Measurements from ENCODE around the gene PER3.

The PER3 gene

DNA sequence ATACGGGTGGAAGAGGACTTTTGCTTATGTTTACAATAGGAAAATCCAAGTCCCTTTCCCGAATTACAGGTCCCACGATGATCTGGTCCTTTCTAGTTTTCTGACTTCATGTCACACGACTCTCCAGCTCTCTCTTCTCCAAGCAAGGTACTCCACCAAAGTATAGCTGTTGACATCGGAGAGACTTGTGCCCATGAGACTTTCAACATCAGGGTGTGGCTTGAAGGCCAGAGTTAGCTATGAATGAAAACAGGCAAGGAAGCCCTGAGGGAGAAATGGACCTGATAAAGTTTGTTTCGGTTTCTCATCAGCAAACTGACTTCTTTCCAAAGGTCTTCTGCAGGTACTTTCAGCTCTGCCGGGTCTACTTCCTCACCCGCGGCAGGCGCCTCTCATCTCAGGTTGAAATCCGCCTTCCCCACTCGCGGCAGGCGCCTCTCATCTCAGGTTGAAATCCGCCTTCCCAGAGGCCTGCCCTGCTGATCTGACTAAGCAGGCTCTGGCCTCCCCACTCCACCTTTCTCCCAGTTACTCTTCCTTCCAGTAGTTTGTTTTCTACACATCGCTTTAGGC, 2.1 kb upstream of the PER3 start:
- Histone ChIP-seq H3K27ac (ENCODE audit: poor library complexity, severe bottlenecking) (no peak overlapping the region), H3K4me3 (ENCODE audit: severe bottlenecking) (no peak overlapping the region), H3K36me3 (ENCODE audit: low read depth) (peaks cover 57% of the 10 kb centered on the region), H3K9me3 (ENCODE audit: severe bottlenecking) (no peaks in the 10 kb centered on the region), H3K4me1 (ENCODE audit: insufficient read depth, poor library complexity, severe bottlenecking) (no peaks in the 10 kb centered on the region), H3K27me3 (ENCODE audit: insufficient read depth, poor library complexity, severe bottlenecking) (no peaks in the 10 kb centered on the region)
- DNase-seq (ENCODE audit: low spot score) (no peak), ATAC-seq (ENCODE audit: low read depth) (no peak)
- TF ChIP-seq CTCF (IDR thresholded peaks at IDR 0.05; ENCODE audit: poor library complexity, severe bottlenecking): no peak

- H3K27ac ChIP-seq (ENCODE audit: poor library complexity, severe bottlenecking): peak overlapping the region; percentile 21
- peak; percentile 63 for ATAC-seq (ENCODE audit: low read depth)
- H3K4me3 ChIP-seq (ENCODE audit: severe bottlenecking): peak overlapping the region; percentile 47
- no peaks in the 10 kb centered on the region for H3K9me3 ChIP-seq (ENCODE audit: severe bottlenecking)
- H3K4me1 ChIP-seq (ENCODE audit: insufficient read depth, poor library complexity, severe bottlenecking): no peaks in the 10 kb centered on the region
- peak; percentile 76 for DNase-seq (ENCODE audit: low spot score)
- TF ChIP-seq CTCF (IDR thresholded peaks at IDR 0.05; ENCODE audit: poor library complexity, severe bottlenecking): no peak
- peaks cover 56% of the 10 kb centered on the region for H3K36me3 ChIP-seq (ENCODE audit: low read depth)
- H3K27me3 ChIP-seq (ENCODE audit: insufficient read depth, poor library complexity, severe bottlenecking): no peaks in the 10 kb centered on the region
Observed at GRCh38 chr1:7783178-7783711, 846 bp upstream of the PER3 start.

DNA sequence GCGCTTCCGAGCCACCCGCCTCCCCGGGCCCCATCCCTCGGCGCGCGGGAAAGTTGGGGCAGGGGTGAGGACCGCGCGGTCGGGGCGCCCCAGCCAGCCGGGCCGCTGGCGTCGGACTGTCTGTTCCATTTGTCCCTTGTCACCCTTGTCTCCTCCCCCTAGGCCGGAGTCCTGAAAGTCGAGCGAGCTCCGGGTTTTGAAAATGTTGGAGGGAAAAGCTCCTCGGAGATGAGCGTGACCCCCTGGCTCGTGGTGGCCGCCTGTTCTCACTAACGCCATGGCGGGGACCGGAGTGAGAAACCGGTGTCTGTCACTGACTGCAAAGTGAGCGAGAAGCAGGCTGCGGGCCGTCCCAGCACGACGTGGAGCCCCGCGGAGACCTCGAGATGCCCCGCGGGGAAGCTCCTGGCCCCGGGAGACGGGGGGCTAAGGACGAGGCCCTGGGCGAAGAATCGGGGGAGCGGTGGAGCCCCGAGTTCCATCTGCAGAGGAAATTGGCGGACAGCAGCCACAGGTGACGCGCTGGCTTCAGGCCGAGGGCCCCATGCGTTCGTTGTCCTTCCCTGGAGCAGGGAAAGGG, 491 bp downstream of the PER3 start:
- Histone ChIP-seq H3K4me1 (ENCODE audit: insufficient read depth, poor library complexity, severe bottlenecking) (no peaks in the 10 kb centered on the region), H3K27me3 (ENCODE audit: insufficient read depth, poor library complexity, severe bottlenecking) (no peaks in the 10 kb centered on the region), H3K4me3 (ENCODE audit: severe bottlenecking) (peak overlapping the region; percentile 61), H3K36me3 (ENCODE audit: low read depth) (peaks cover 56% of the 10 kb centered on the region), H3K9me3 (ENCODE audit: severe bottlenecking) (no peaks in the 10 kb centered on the region), H3K27ac (ENCODE audit: poor library complexity, severe bottlenecking) (peak overlapping the region; percentile 21)
- no peak for TF ChIP-seq CTCF (IDR thresholded peaks at IDR 0.05; ENCODE audit: poor library complexity, severe bottlenecking)
- ATAC-seq (ENCODE audit: low read depth) (no peak), DNase-seq (ENCODE audit: low spot score) (no peak)

GRCh38 chr1:7785108-7785507, 1.0 kb downstream of the PER3 start:
- no peak for DNase-seq (ENCODE audit: low spot score)
- no peak for ATAC-seq (ENCODE audit: low read depth)
- Histone ChIP-seq H3K36me3 (ENCODE audit: low read depth) (peaks cover 56% of the 10 kb centered on the region), H3K27ac (ENCODE audit: poor library complexity, severe bottlenecking) (no peak overlapping the region), H3K9me3 (ENCODE audit: severe bottlenecking) (no peaks in the 10 kb centered on the region), H3K4me1 (ENCODE audit: insufficient read depth, poor library complexity, severe bottlenecking) (no peaks in the 10 kb centered on the region), H3K27me3 (ENCODE audit: insufficient read depth, poor library complexity, severe bottlenecking) (no peaks in the 10 kb centered on the region), H3K4me3 (ENCODE audit: severe bottlenecking) (peak overlapping the region; percentile 61)
- TF ChIP-seq CTCF (IDR thresholded peaks at IDR 0.05; ENCODE audit: poor library complexity, severe bottlenecking): no peak

DNA sequence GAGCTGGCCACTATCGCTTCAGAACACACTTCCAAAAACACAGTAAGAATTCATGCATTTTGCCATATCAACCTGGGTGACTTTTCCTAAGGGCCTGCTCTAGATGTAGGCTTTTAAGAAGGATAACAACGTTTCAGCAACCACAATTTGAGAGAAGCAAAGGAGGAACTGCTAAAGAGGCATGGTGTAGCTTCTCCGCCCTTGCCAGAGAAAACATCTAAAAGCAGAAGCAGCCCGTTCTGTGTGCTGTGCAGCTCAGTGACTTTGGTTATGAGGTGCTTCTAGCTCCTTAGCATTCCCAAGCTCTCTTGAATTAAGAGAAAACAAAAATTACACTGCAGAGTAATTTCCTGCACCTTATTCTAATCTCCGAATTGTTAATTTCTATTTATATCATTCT, 2.7 kb downstream of the PER3 start:
- no peaks in the 10 kb centered on the region for H3K9me3 ChIP-seq (ENCODE audit: severe bottlenecking)
- H3K4me1 ChIP-seq (ENCODE audit: insufficient read depth, poor library complexity, severe bottlenecking): no peaks in the 10 kb centered on the region
- no peak for DNase-seq (ENCODE audit: low spot score)
- H3K36me3 ChIP-seq (ENCODE audit: low read depth): peaks cover 62% of the 10 kb centered on the region
- no peak for ATAC-seq (ENCODE audit: low read depth)
- no peak for TF ChIP-seq CTCF (IDR thresholded peaks at IDR 0.05; ENCODE audit: poor library complexity, severe bottlenecking)
- no peaks in the 10 kb centered on the region for H3K27me3 ChIP-seq (ENCODE audit: insufficient read depth, poor library complexity, severe bottlenecking)
- H3K27ac ChIP-seq (ENCODE audit: poor library complexity, severe bottlenecking): no peak overlapping the region
- no peak overlapping the region for H3K4me3 ChIP-seq (ENCODE audit: severe bottlenecking)
